SU-DHL-6 (cell line): Measurements from ENCODE around the gene DCBLD2.

Experiments used
- H2AFZ ChIP-seq: fragments of 200-600 bp; sonication (generic); 2 replicates; pipeline ENCODE4 v1.6.1; 2014; ENCODE audit warnings: low read depth, mild to moderate bottlenecking, moderate library complexity, mixed read lengths, antibody characterized with exemption, low read length; ENCODE audit not compliant: severe bottlenecking
- H3F3A ChIP-seq: fragments of 200-600 bp; shearing (Covaris generic); 2 replicates; pipeline ENCODE4 v1.6.0; 2016; ENCODE audit warnings: antibody characterized with exemption, mild to moderate bottlenecking; ENCODE audit not compliant: insufficient read depth
- H3K27ac ChIP-seq: fragments of 200-600 bp; sonication (generic); 2 replicates; pipeline ENCODE4 v1.5.1; 2016; ENCODE audit warnings: low read depth, mild to moderate bottlenecking, low read length, moderate library complexity, mixed read lengths
- H3K27me3 ChIP-seq: fragments of 200-600 bp; sonication (generic), shearing (Covaris generic); 2 replicates; pipeline ENCODE4 v1.6.0; 2014; ENCODE audit warnings: mild to moderate bottlenecking, low read length
- H3K36me3 ChIP-seq: fragments of 200-600 bp; sonication (generic); 2 replicates; pipeline ENCODE4 v1.6.1; 2014; ENCODE audit warnings: mild to moderate bottlenecking, low read length, mixed read lengths
- H3K4me2 ChIP-seq: fragments of 300-600, 200-600 bp; shearing (Covaris generic), sonication (generic); 2 replicates; pipeline ENCODE4 v1.6.0; 2014; ENCODE audit warnings: low read length, low read depth, mild to moderate bottlenecking; ENCODE audit not compliant: poor library complexity, severe bottlenecking
- H3K4me3 ChIP-seq: fragments of 200-600 bp; sonication (generic); 2 replicates; pipeline ENCODE4 v1.5.1; 2014; ENCODE audit warnings: antibody characterized with exemption, low read length, mild to moderate bottlenecking, mixed read lengths; ENCODE audit not compliant: insufficient read depth, poor library complexity, severe bottlenecking
- H3K79me2 ChIP-seq: fragments of 200-600 bp; sonication (generic); 2 replicates; pipeline ENCODE4 v1.6.1; 2014; ENCODE audit warnings: mild to moderate bottlenecking, low read length, moderate library complexity; ENCODE audit not compliant: insufficient read depth
- H3K9ac ChIP-seq: fragments of 200-600 bp; sonication (generic); 2 replicates; pipeline ENCODE4 v1.7.0; 2014; ENCODE audit warnings: mild to moderate bottlenecking, low read length
- H3K9me2 ChIP-seq: fragments of 200-600 bp; sonication (generic); replicated peaks from 2 replicates; pipeline ENCODE4 v1.6.1; 2014; ENCODE audit warnings: low read length; ENCODE audit not compliant: insufficient read depth
- H3K9me3 ChIP-seq: fragments of 200-600 bp; sonication (generic); 2 replicates; pipeline ENCODE4 v1.6.1; 2014; ENCODE audit warnings: low read length, mixed read lengths; ENCODE audit not compliant: insufficient read depth
- H4K20me1 ChIP-seq: fragments of 200-600 bp; sonication (generic); 2 replicates; pipeline ENCODE4 v1.6.1; 2014; ENCODE audit warnings: low read depth, mild to moderate bottlenecking, antibody characterized with exemption, low read length, moderate library complexity, mixed read lengths
- EZH2phosphoT487 ChIP-seq: fragments of 200-600 bp; sonication (generic), shearing (Covaris generic); conservative IDR thresholded peaks from 2 replicates; pipeline ENCODE4 v1.6.1; 2018; ENCODE audit warnings: mild to moderate bottlenecking, antibody characterized with exemption, low read length, moderate library complexity, mixed read lengths
- TF ChIP-seq, protein P1 (sequence below): fragments of 200-600 bp; sonication (generic); IDR thresholded peaks from one replicate; pipeline ENCODE4 v1.5.1; 2017; ENCODE audit warnings: antibody characterized with exemption, mild to moderate bottlenecking, low read length, moderate library complexity; ENCODE audit not compliant: insufficient read depth, poor library complexity, severe bottlenecking

Gene DCBLD2

DNA sequence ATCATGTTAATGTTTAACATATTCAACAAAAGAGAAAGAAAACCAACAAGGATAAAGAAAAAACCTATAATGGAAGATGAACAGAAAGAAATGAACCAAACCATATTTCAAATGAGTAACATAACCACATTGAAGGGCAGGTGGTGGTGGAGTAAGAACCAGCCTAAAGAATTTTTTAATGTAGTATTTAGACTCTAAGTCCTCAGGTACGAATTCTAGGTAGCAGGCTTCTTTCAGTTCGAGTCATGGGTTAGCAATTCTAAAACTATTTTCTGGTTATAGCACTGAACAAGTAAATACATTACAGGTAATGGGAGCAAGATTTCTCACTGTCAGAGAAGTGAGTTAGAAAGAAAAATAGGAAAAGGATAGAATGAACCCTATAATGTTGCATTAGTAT lies 24.4 kb downstream of the DCBLD2 start:
- Histone ChIP-seq H3K9ac (no peak overlapping the region), H4K20me1 (no peaks in the 10 kb centered on the region), H3K36me3 (no peaks in the 10 kb centered on the region), H3K4me3 (no peak overlapping the region), H3F3A (no peaks in the 10 kb centered on the region), H3K4me2 (no peak overlapping the region), H3K79me2 (no peaks in the 10 kb centered on the region), H3K27ac (no peak overlapping the region), H3K27me3 (no peaks in the 10 kb centered on the region), H3K9me3 (no peaks in the 10 kb centered on the region), H3K9me2 (no peaks in the 10 kb centered on the region), H2AFZ (no peak overlapping the region)
- TF ChIP-seq EZH2phosphoT487 = no peak
- TF ChIP-seq, protein P1, sequence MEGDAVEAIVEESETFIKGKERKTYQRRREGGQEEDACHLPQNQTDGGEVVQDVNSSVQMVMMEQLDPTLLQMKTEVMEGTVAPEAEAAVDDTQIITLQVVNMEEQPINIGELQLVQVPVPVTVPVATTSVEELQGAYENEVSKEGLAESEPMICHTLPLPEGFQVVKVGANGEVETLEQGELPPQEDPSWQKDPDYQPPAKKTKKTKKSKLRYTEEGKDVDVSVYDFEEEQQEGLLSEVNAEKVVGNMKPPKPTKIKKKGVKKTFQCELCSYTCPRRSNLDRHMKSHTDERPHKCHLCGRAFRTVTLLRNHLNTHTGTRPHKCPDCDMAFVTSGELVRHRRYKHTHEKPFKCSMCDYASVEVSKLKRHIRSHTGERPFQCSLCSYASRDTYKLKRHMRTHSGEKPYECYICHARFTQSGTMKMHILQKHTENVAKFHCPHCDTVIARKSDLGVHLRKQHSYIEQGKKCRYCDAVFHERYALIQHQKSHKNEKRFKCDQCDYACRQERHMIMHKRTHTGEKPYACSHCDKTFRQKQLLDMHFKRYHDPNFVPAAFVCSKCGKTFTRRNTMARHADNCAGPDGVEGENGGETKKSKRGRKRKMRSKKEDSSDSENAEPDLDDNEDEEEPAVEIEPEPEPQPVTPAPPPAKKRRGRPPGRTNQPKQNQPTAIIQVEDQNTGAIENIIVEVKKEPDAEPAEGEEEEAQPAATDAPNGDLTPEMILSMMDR = no peak

DNA sequence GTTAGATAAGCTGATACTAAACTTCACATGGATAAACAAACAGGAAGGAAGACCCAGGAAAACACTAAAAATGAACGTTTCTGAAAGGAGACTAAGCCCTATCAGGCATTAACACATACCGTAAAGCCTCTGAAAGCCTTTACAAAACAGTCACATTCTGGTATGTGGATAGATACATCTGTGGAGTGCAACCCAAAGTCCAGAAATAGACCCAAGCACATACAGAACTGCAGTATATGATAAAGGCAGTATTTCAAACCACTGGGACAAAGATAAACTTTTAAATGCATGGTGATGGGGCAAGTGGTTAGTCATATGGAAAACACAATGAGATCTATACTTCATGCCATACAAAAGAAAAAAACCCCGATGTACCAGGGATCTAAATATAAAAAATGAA lies 26.0 kb downstream of the DCBLD2 start:
- Histone ChIP-seq H3K9ac (no peak overlapping the region), H4K20me1 (no peaks in the 10 kb centered on the region), H2AFZ (no peak overlapping the region), H3K9me3 (no peaks in the 10 kb centered on the region), H3K4me2 (no peak overlapping the region), H3F3A (no peaks in the 10 kb centered on the region), H3K4me3 (no peak overlapping the region), H3K79me2 (no peaks in the 10 kb centered on the region), H3K9me2 (no peaks in the 10 kb centered on the region), H3K36me3 (no peaks in the 10 kb centered on the region), H3K27me3 (no peaks in the 10 kb centered on the region), H3K27ac (no peak overlapping the region)
- TF ChIP-seq EZH2phosphoT487 = no peak
- TF ChIP-seq, protein P1 = no peak

DNA sequence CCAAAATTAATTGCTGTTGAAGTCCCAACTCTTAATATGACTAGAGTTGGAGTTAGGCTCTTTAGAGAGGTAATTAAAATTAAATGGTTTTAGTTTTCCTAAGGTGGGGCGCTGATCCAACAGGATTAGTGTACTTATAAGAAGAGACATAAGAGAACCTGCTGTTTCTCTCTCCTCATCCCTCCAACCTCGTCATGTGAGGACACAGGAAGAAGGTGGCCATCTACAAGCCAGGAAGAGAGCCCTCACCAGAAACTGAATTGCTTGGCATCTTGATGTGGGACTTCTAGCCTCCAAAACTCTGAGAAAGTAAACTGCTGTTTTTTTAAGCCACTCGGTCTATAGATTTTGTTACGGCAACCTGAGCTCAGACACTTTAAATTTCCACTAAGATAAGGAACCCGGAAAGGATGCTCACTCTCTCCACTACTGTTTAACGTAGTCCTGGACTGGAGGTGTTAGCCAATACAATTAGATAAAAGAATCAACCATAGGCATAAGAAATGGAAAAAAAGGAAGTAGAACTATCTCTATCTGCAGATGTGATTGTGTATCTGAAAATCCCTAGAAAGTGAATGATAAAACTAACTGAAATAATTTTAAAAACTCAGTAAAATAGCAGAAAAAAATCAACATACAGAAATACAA lies 26.8 kb downstream of the DCBLD2 start:
- H2AFZ ChIP-seq = no peak overlapping the region
- no peak for TF ChIP-seq EZH2phosphoT487
- TF ChIP-seq, protein P1 = no peak
- no peaks in the 10 kb centered on the region for H4K20me1 ChIP-seq
- H3K27me3 ChIP-seq = no peaks in the 10 kb centered on the region
- no peaks in the 10 kb centered on the region for H3K36me3 ChIP-seq
- H3K4me3 ChIP-seq = no peak overlapping the region
- H3K9me3 ChIP-seq = no peaks in the 10 kb centered on the region
- H3K4me2 ChIP-seq = no peak overlapping the region
- H3K9me2 ChIP-seq = no peaks in the 10 kb centered on the region
- no peaks in the 10 kb centered on the region for H3F3A ChIP-seq
- H3K9ac ChIP-seq = no peak overlapping the region
- H3K79me2 ChIP-seq = no peaks in the 10 kb centered on the region
- H3K27ac ChIP-seq = no peak overlapping the region
